Vagina (tissue), 2 donors: Measurements from ENCODE around the gene TRMT61A. TPM values are rescaled to one million over a fixed set of nuclear protein-coding genes. Genes with fewer than 3 reads are reported as not detected.
A peak's percentile ranks its signal among the peaks of the same experiment; 100 is the strongest.

Source experiments
- DNase-seq, 2 donors: peaks; one replicate each; pipeline ENCODE4 v3.0.0-alpha.2; 2017; ENCODE audit errors: extremely low spot score in 2 of 2
- H3K27ac ChIP-seq: fragments of 200-600 bp; sonication (generic); one replicate; pipeline ENCODE4 v1.5.1; 2019
- H3K27me3 ChIP-seq: fragments of 200-600 bp; sonication (generic); one replicate; pipeline ENCODE4 v1.5.1; 2019
- H3K36me3 ChIP-seq, 2 donors: fragments of 200-600 bp; sonication (generic); one replicate each; pipeline ENCODE4 v1.5.1; 2017 to 2019
- H3K4me1 ChIP-seq: fragments of 200-600 bp; sonication (generic); one replicate; pipeline ENCODE4 v1.5.1; 2019
- H3K4me3 ChIP-seq, 2 donors: fragments of 200-600 bp; sonication (generic); 1 replicate in 1 of 2; 2 replicates in 1 of 2; pipeline ENCODE4 v1.5.1; 2016 to 2019
- H3K9me3 ChIP-seq: fragments of 200-600 bp; sonication (generic); one replicate; pipeline ENCODE4 v1.5.1; 2019
- POLR2A ChIP-seq, 2 donors: fragments of 450-650 bp; IDR thresholded peaks; one replicate each; pipeline ENCODE4 v1.6.1; 2017; ENCODE audit warnings: antibody characterized with exemption in 2 of 2, mild to moderate bottlenecking in 2 of 2, moderate library complexity in 2 of 2
- POLR2AphosphoS5 ChIP-seq, 2 donors: sonication (generic); formaldehyde crosslinking; IDR thresholded peaks; one replicate each; pipeline ENCODE4 v1.9.0; 2017; ENCODE audit warnings: antibody characterized with exemption in 2 of 2, mild to moderate bottlenecking in 2 of 2, low read depth in 1 of 2; ENCODE audit not compliant: insufficient read depth in 1 of 2
- intact Hi-C: fragments of 100-400 bp; cut with DNase I; formaldehyde crosslinking; loops from one replicate; pipeline ENCODE4 v1.15.1; 2023
- total RNA-seq: library from RNA; depleted of rRNA; stranded (reverse); fragments of >200 nt; gene quantifications from one replicate; pipeline ENCODE4 v1.2.3, GENCODE V29; 2016
- TF ChIP-seq, protein P1 (sequence below), 3 experiments: fragments of 450-650 bp in 2 of 3; fragments of 200-600 bp in 1 of 3; sonication (generic) in 1 of 3; IDR thresholded peaks; one replicate each; pipeline ENCODE4 v1.5.1; 2017 to 2019; ENCODE audit warnings: antibody characterized with exemption in 3 of 3, mild to moderate bottlenecking in 2 of 3, moderate library complexity in 2 of 3

The TRMT61A gene
- total RNA-seq, 1 donor from 2014 or later = 17.7 TPM

- Histone ChIP-seq H3K9me3 (no peaks in the 10 kb centered on the region), H3K27ac (peak within 1 kb of the TSS; percentile 94), H3K27me3 (no peaks in the 10 kb centered on the region), H3K36me3 (peaks cover 0 to 11% of the 10 kb centered on the region in 2 donors), H3K4me3 (peak within 1 kb of the TSS; percentile 88 to 91), H3K4me1 (peaks cover 66% of the 10 kb centered on the region)
- no peak for DNase-seq
- TF ChIP-seq POLR2A (IDR thresholded peaks at IDR 0.05) (peak in 1 of 2 donors; percentile 72), POLR2AphosphoS5 (IDR thresholded peaks at IDR 0.05; ENCODE audit: insufficient read depth in 1 of 2, low read depth in 1 of 2) (peak in 1 of 2 donors; percentile 76)
- TF ChIP-seq, protein P1, sequence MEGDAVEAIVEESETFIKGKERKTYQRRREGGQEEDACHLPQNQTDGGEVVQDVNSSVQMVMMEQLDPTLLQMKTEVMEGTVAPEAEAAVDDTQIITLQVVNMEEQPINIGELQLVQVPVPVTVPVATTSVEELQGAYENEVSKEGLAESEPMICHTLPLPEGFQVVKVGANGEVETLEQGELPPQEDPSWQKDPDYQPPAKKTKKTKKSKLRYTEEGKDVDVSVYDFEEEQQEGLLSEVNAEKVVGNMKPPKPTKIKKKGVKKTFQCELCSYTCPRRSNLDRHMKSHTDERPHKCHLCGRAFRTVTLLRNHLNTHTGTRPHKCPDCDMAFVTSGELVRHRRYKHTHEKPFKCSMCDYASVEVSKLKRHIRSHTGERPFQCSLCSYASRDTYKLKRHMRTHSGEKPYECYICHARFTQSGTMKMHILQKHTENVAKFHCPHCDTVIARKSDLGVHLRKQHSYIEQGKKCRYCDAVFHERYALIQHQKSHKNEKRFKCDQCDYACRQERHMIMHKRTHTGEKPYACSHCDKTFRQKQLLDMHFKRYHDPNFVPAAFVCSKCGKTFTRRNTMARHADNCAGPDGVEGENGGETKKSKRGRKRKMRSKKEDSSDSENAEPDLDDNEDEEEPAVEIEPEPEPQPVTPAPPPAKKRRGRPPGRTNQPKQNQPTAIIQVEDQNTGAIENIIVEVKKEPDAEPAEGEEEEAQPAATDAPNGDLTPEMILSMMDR (IDR thresholded peaks at IDR 0.05) = no peak
- intact Hi-C loops = no loop called here
Measured at GRCh38 chr14:103562429-103563225, 33.6 kb downstream of the TRMT61A start, which contains the start of the genes BAG5 and COA8. Gene BAG5 (minus strand): TSS chr14:103562657. CDS start chr14:103561164, 1,493 bp downstream. Gene COA8 (plus strand): TSS chr14:103562960. CDS start chr14:103563002, 42 bp downstream.

DNA sequence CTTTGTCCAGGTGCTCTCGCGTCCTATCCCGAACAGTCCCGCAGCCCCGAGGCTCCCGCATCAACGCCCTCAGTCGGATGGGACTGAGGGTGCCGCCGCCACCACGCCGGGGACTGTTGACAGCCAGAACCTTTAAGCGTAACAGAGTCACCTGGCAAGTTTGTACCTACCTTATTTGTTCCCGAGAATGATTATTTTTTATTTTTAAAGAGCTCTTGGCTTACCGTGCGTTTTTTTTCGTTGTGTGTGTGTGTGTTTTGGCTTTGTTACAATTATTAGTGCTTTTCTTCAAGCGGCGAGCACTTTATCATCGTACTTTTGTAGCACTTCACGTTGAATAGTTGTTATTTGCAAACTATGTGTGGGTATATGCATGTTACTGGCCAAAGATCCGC, 34.2 kb downstream of the TRMT61A start:
- H3K27me3 ChIP-seq = no peaks in the 10 kb centered on the region
- H3K4me1 ChIP-seq = peaks cover 66% of the 10 kb centered on the region
- TF ChIP-seq POLR2A (IDR thresholded peaks at IDR 0.05) (no peak), POLR2AphosphoS5 (IDR thresholded peaks at IDR 0.05; ENCODE audit: insufficient read depth in 1 of 2, low read depth in 1 of 2) (no peak)
- TF ChIP-seq, protein P1 (IDR thresholded peaks at IDR 0.05) = no peak
- peak overlapping the region; percentile 88 to 91 for H3K4me3 ChIP-seq
- H3K27ac ChIP-seq = peak overlapping the region; percentile 94
- peaks cover 0 to 11% of the 10 kb centered on the region in 2 donors for H3K36me3 ChIP-seq
- DNase-seq = no peak
- no peaks in the 10 kb centered on the region for H3K9me3 ChIP-seq
- intact Hi-C loops = no loop called here

DNA sequence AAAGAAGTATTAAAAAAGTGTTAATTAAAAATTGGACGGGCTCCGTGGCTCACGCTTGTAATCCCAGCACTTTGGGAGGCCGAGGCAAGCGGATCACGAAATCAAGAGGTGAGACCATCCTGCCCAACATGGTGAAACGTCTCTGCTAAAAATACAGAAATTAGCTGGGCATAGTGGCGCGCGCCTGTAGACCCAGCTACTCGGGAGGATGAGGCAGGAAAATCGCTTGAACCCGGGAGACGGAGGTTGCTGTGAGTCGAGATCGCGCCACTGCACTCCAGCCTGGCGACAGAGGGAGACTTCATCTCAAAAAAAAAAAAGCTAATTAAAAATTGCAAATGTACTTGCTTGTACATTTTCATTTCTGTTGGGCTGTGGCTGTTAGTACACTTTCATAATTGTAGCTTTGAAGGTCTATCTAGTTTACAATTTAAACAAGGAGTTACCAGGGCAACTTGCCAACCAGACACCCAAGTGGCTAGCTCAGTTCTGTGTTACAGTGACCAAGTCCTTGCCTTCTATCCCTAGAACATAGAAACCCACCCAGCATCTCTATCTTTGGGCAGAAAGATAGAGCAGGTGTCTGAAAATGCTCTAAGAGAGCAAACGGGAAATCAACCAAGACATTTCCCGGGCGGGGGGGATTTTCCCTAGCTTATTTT, 35.0 kb downstream of the TRMT61A start:
- Histone ChIP-seq H3K4me3 (peak overlapping the region; percentile 88 to 91), H3K4me1 (peaks cover 63% of the 10 kb centered on the region), H3K27me3 (no peaks in the 10 kb centered on the region), H3K9me3 (no peaks in the 10 kb centered on the region), H3K36me3 (peaks cover 0 to 4% of the 10 kb centered on the region in 2 donors), H3K27ac (no peak overlapping the region)
- no peak for TF ChIP-seq POLR2AphosphoS5 (IDR thresholded peaks at IDR 0.05; ENCODE audit: insufficient read depth in 1 of 2, low read depth in 1 of 2)
- TF ChIP-seq, protein P1 (IDR thresholded peaks at IDR 0.05) = no peak
- TF ChIP-seq POLR2A (IDR thresholded peaks at IDR 0.05) = no peak
- intact Hi-C loops = no loop called here
- no peak for DNase-seq

DNA sequence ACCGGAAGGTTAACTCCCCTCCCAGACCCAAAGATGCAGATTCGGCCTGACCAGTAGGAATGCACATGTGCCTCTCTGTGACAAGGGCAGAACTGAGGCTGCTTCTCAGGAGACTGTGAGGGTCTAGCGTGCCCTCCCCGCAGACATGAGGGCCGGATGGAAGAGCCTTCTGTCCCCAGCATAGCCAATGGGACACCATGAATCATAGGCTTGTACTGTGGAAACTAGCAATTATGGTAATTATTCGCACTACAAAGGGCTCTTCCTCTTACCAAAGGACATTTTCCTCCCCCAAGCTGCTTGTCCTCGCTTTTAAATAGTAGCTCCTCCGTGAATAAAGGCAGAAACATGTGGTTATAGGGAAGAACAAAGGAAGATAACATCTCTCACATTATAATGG, 40.0 kb downstream of the TRMT61A start:
- Histone ChIP-seq H3K9me3 (no peaks in the 10 kb centered on the region), H3K27ac (no peak overlapping the region), H3K27me3 (no peaks in the 10 kb centered on the region), H3K4me1 (peaks cover 56% of the 10 kb centered on the region), H3K4me3 (no peak overlapping the region), H3K36me3 (no peaks in the 10 kb centered on the region)
- DNase-seq = no peak
- intact Hi-C loops = no loop called here
- TF ChIP-seq POLR2A (IDR thresholded peaks at IDR 0.05) (no peak), POLR2AphosphoS5 (IDR thresholded peaks at IDR 0.05; ENCODE audit: insufficient read depth in 1 of 2, low read depth in 1 of 2) (no peak)
- TF ChIP-seq, protein P1 (IDR thresholded peaks at IDR 0.05) = no peak
